CD4-positive, alpha-beta memory T cell (primary cell): Measurements from ENCODE around the gene SRD5A2. TPM values are rescaled to one million over a fixed set of nuclear protein-coding genes. Genes with fewer than 3 reads are reported as not detected.
A peak's percentile ranks its signal among the peaks of the same experiment; 100 is the strongest.

ENCODE experiments used
- CTCF ChIA-PET: fragments of 350-600 bp; sonication (Branson Sonifier 250); formaldehyde crosslinking; loops from one replicate; lab custom pipeline; 2021; ENCODE audit warnings: inconsistent platforms; ENCODE audit not compliant: partially characterized antibody; lab: Charles Lee
- POLR2A ChIA-PET: fragments of 350-600 bp; sonication (Branson Sonifier 250); formaldehyde crosslinking; loops from one replicate; lab custom pipeline; 2021; ENCODE audit not compliant: partially characterized antibody; lab: Charles Lee
- DNase-seq, 5 donors: peaks; one replicate each; pipeline versions ENCODE4 v3.0.0 to v3.0.0-alpha.2; 2020 to 2022; ENCODE audit warnings: mixed read lengths in 1 of 5
- H3K27ac ChIP-seq: one replicate; pipeline ENCODE4 v1.7.0; 2013; ENCODE audit warnings: low read depth, low read length
- H3K27me3 ChIP-seq: 2 replicates; pipeline ENCODE4 v1.7.0; 2013; ENCODE audit warnings: mild to moderate bottlenecking, low read length, moderate library complexity; ENCODE audit not compliant: insufficient read depth
- H3K36me3 ChIP-seq: 2 replicates; pipeline ENCODE4 v1.7.0; 2013; ENCODE audit warnings: mild to moderate bottlenecking, low read length, moderate library complexity; ENCODE audit not compliant: insufficient read depth
- H3K4me1 ChIP-seq: 2 replicates; pipeline ENCODE4 v1.7.0; 2013; ENCODE audit warnings: mild to moderate bottlenecking, low read length, moderate library complexity; ENCODE audit not compliant: insufficient read depth
- H3K4me3 ChIP-seq, 2 donors: one replicate each; pipeline ENCODE4 v1.7.0; 2013; ENCODE audit warnings: low read length in 2 of 2, mild to moderate bottlenecking in 1 of 2
- H3K9me3 ChIP-seq, 2 donors: one replicate each; pipeline ENCODE4 v1.7.0; 2013; ENCODE audit warnings: low read length in 2 of 2, control low read depth in 1 of 2; ENCODE audit not compliant: control insufficient read depth in 1 of 2
- H3K27ac Mint-ChIP-seq, 7 donors: one replicate each; pipeline ENCODE4 v1.8.0; 2020 to 2021; ENCODE audit warnings: mixed read lengths in 7 of 7, mild to moderate bottlenecking in 6 of 7, inconsistent platforms in 3 of 7, moderate library complexity in 3 of 7
- H3K27me3 Mint-ChIP-seq, 2 donors: one replicate each; pipeline ENCODE4 v1.8.0; 2020 to 2021; ENCODE audit warnings: mixed read lengths in 2 of 2
- H3K36me3 Mint-ChIP-seq, 2 donors: one replicate each; pipeline ENCODE4 v1.8.0; 2020 to 2021; ENCODE audit warnings: mixed read lengths in 2 of 2, inconsistent platforms in 1 of 2, mild to moderate bottlenecking in 1 of 2
- H3K4me1 Mint-ChIP-seq, 4 donors: one replicate each; pipeline ENCODE4 v1.8.0; 2020 to 2021; ENCODE audit warnings: mixed read lengths in 4 of 4, mild to moderate bottlenecking in 1 of 4
- H3K4me3 Mint-ChIP-seq, 8 donors: one replicate each; pipeline ENCODE4 v1.8.0; 2020 to 2021; ENCODE audit warnings: mixed read lengths in 8 of 8, mild to moderate bottlenecking in 7 of 8, moderate library complexity in 6 of 8, inconsistent platforms in 3 of 8
- H3K9me3 Mint-ChIP-seq, 8 donors: one replicate each; pipeline ENCODE4 v1.8.0; 2020 to 2021; ENCODE audit warnings: mixed read lengths in 8 of 8, mild to moderate bottlenecking in 5 of 8, inconsistent platforms in 3 of 8, moderate library complexity in 1 of 8
- intact Hi-C: fragments of 100-400 bp; cut with micrococcal nuclease; formaldehyde crosslinking; loops from one replicate; pipeline ENCODE4 v1.15.1; 2023
- polyA plus RNA-seq, 2 donors: library from polyadenylated mRNA; unstranded; fragments of 300-500 nt; fragmentation: Illumina TruSeq; gene quantifications; one replicate each; pipeline ENCODE4 v1.2.3, GENCODE V29; 2021
- total RNA-seq, 2 experiments: library from RNA; stranded (reverse); gene quantifications; one replicate each; pipeline ENCODE4 v1.2.3, GENCODE V29; 2021

SRD5A2 gene
- total and polyA plus RNA-seq, 4 experiments from 2014 or later = not detected

DNA sequence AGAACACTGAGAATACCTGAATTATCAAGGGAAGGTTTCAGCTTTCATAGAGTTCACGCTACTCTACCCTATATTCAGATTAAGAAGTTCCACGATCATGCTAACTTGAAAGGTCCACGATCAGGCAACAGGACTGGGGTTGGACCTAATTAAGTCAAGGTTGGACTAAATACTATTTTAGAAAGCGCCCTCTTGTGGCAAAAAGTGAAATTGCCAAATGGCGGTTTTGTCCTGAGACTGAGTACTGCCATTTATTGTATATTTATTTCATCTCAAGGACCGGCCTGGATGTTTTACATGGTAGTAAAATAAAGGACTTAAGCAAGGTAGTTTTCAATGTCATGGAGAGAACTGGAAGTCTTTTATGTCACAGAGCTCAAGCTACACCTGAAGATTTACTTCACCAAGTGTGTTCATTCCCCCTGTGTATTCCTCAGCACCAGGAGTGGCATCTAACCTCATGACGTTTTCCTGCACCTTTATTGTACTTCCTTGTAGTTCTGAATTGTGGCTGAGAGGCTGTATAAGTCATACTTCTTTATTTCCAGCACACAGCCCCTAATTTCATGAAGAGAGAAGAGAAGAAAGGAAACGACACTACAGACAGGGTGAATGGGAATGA is 56.8 kb downstream of the SRD5A2 start:
- DNase-seq = peak in 4 of 5 donors; percentile 26 to 46 (median 42)
- ChIA-PET CTCF (interaction anchor here (0.8 to 8.2 kb wide), 11 partner anchors 9 to 810 kb away, joined by 3 to 95 read pairs (median 6); partner anchors contain the start of gene XDH), POLR2A (interaction anchor here (0.8 kb wide), 1 partner anchor 812 kb away, joined by 3 read pairs; no protein-coding TSS in a partner anchor)
- no peaks in the 10 kb centered on the region for H3K9me3 Mint-ChIP-seq
- Histone ChIP-seq H3K4me3 (no peak overlapping the region), H3K27ac (no peak overlapping the region), H3K9me3 (no peaks in the 10 kb centered on the region), H3K36me3 (no peaks in the 10 kb centered on the region), H3K27me3 (no peaks in the 10 kb centered on the region), H3K4me1 (no peaks in the 10 kb centered on the region)
- peaks cover 7 to 18% of the 10 kb centered on the region in 2 donors for H3K27me3 Mint-ChIP-seq
- intact Hi-C loops = loop anchor here (5.0 to 10.0 kb wide), 2 partner anchors 313 to 1359 kb away; no protein-coding TSS in a partner anchor
- no peaks in the 10 kb centered on the region for H3K4me1 Mint-ChIP-seq
- H3K27ac Mint-ChIP-seq = no peak overlapping the region
- no peak overlapping the region for H3K4me3 Mint-ChIP-seq
- no peaks in the 10 kb centered on the region for H3K36me3 Mint-ChIP-seq

DNA sequence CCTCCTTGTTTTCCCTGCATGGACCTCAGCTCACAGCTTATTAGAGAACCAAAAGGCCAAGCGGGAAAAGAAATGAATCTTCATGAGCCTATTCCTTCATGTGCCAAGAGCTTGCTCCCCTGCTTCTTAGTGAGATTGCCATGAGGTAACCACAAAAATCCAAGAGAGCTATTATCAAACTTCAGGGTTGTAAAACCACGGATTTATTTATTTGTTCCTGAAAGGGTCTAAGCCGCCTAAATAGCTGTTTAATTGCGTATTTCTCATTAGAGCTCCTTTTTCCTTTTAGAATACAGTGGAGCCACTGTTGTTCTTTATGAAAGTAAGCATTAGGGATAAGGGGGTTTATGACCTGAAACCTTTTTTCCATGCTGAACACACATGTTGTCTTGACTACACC is 58.0 kb downstream of the SRD5A2 start:
- Histone ChIP-seq H3K27me3 (no peaks in the 10 kb centered on the region), H3K4me1 (no peaks in the 10 kb centered on the region), H3K9me3 (no peaks in the 10 kb centered on the region), H3K4me3 (no peak overlapping the region), H3K27ac (no peak overlapping the region), H3K36me3 (no peaks in the 10 kb centered on the region)
- H3K9me3 Mint-ChIP-seq = no peaks in the 10 kb centered on the region
- H3K27me3 Mint-ChIP-seq = peaks cover 7 to 18% of the 10 kb centered on the region in 2 donors
- DNase-seq = no peak
- H3K4me3 Mint-ChIP-seq = no peak overlapping the region
- CTCF ChIA-PET = interaction anchor here (0.7 to 8.2 kb wide), 13 partner anchors 9 to 812 kb away, joined by 3 to 95 read pairs (median 6); no protein-coding TSS in a partner anchor
- H3K27ac Mint-ChIP-seq = no peak overlapping the region
- intact Hi-C loops = loop anchor here (5.0 to 10.0 kb wide), 2 partner anchors 315 to 1358 kb away; no protein-coding TSS in a partner anchor
- no peaks in the 10 kb centered on the region for H3K36me3 Mint-ChIP-seq
- H3K4me1 Mint-ChIP-seq = no peaks in the 10 kb centered on the region
- POLR2A ChIA-PET = interaction anchor here (0.8 kb wide), 1 partner anchor 811 kb away, joined by 3 read pairs; no protein-coding TSS in a partner anchor

DNA sequence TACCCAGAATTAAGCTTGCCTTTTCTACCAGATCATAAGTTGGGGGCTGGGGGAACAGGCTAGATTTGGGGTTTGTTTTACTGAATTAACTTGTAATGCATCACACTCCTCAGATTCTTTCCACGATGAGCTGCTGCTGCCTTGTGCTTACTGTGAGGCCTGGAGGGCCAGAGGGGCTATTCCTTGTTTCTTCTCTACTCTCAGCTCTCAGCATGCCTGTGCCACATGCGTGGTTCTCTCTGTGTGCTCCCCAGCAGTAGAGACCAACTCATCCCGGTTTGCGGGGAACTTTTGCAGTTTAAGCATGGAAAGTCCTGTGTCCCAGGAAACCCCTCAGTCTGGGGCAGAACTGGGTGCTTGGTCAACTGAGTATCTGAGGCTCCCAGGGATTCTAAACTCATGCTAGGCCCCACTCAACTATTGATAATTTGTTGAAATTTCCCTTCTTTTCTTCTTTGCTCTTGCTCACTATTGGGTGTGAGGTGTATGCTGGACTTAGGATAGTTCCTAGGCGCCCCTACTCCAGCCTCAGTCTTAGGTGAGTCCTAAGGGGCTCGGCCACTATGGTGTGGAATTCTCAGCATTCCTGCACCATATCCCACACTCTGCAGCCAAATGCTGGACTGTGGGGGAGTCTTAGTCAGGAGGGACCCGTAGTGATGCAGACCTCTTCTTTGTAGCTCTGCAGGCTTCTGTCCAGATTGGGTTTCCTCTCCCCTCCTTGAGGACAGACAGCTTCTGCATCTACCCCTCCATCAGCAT is 63.1 kb downstream of the SRD5A2 start:
- Mint-ChIP-seq H3K27me3 (peaks cover 1 to 3% of the 10 kb centered on the region in 2 donors), H3K27ac (no peak overlapping the region), H3K4me3 (no peak overlapping the region), H3K9me3 (no peaks in the 10 kb centered on the region), H3K4me1 (no peaks in the 10 kb centered on the region), H3K36me3 (no peaks in the 10 kb centered on the region)
- Histone ChIP-seq H3K36me3 (no peaks in the 10 kb centered on the region), H3K4me3 (no peak overlapping the region), H3K9me3 (no peaks in the 10 kb centered on the region), H3K4me1 (no peaks in the 10 kb centered on the region), H3K27ac (no peak overlapping the region), H3K27me3 (no peaks in the 10 kb centered on the region)
- ChIA-PET CTCF (no interaction called here), POLR2A (no interaction called here)
- no peak for DNase-seq
- intact Hi-C loops = no loop called here

DNA sequence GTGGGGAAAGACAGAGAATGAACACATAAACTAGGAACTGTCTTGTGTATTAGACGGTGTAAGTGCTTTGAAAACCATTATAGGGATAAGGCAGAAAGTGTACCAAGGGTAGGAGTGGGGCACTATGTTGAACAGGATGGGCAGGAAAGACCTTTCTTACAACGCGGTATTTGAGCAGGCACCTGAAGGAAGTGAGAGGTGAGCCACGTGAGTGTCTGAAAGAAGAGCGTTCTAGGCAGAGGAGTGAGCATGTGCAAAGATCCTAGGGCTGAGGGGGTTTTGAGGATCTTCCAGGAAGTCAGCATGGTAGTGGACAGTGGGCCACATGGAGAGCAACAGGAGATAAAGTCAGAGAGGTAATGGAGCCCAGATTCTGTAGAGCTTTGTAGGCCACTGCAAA is 65.2 kb downstream of the SRD5A2 start:
- Mint-ChIP-seq H3K9me3 (no peaks in the 10 kb centered on the region), H3K27ac (no peak overlapping the region), H3K4me3 (no peak overlapping the region), H3K36me3 (no peaks in the 10 kb centered on the region), H3K4me1 (no peaks in the 10 kb centered on the region), H3K27me3 (peaks cover 0 to 1% of the 10 kb centered on the region in 2 donors)
- ChIA-PET CTCF (interaction anchor here (1.3 kb wide), 1 partner anchor 9 kb away, joined by 5 read pairs; no protein-coding TSS in a partner anchor), POLR2A (no interaction called here)
- Histone ChIP-seq H3K9me3 (no peaks in the 10 kb centered on the region), H3K4me3 (no peak overlapping the region), H3K27ac (no peak overlapping the region), H3K27me3 (no peaks in the 10 kb centered on the region), H3K4me1 (no peaks in the 10 kb centered on the region), H3K36me3 (no peaks in the 10 kb centered on the region)
- DNase-seq = no peak
- intact Hi-C loops = no loop called here

DNA sequence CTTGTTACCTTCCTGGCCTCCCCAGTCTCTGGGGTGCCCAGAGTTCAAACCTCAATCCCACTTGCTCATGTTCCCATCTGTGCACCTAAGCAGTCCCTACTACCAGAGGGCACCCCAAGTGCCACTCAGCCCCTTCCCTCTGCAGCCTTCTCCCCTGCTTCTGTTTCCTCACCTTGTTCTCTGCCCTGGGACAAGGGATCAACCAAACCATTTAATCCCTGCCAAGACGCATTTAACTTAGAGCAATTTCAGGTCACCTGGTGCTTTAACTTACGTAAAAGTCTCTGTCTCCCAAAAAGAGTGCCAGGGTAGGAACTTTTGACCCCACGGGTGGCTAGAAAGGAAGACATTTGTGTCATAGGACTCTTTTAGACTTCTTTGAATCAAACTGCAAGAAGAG is 67.2 kb downstream of the SRD5A2 start:
- no peak overlapping the region for H3K27ac Mint-ChIP-seq
- no peaks in the 10 kb centered on the region for H3K4me1 ChIP-seq
- intact Hi-C loops = no loop called here
- no peaks in the 10 kb centered on the region for H3K9me3 ChIP-seq
- H3K36me3 Mint-ChIP-seq = no peaks in the 10 kb centered on the region
- ChIA-PET POLR2A (no interaction called here), CTCF (interaction anchor here (1.3 kb wide), 1 partner anchor 9 kb away, joined by 4 read pairs; no protein-coding TSS in a partner anchor)
- no peaks in the 10 kb centered on the region for H3K9me3 Mint-ChIP-seq
- no peaks in the 10 kb centered on the region for H3K27me3 ChIP-seq
- H3K4me1 Mint-ChIP-seq = no peaks in the 10 kb centered on the region
- H3K27ac ChIP-seq = no peak overlapping the region
- no peak for DNase-seq
- no peaks in the 10 kb centered on the region for H3K36me3 ChIP-seq
- H3K4me3 Mint-ChIP-seq = no peak overlapping the region
- H3K4me3 ChIP-seq = no peak overlapping the region
- H3K27me3 Mint-ChIP-seq = peaks cover 0 to 1% of the 10 kb centered on the region in 2 donors

DNA sequence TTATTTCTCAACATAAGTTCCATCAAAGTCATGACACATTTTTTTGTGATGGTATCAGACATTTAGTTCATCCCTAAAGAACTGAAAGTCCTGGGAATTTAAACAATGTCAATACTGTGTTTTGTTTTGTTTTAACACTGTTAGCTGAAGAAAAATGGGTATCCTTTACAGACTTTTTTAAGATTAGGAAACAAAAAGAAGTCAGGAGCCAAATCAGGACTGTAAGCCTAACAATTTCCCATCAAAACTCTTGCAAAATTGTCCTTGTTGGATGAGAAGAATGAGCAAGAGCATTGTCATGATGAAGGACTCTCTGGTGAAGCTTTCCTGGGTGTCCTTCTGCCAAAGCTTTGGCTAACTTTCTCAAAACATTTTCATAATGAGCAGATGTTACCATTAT is 69.4 kb downstream of the SRD5A2 start:
- intact Hi-C loops = no loop called here
- Histone ChIP-seq H3K4me1 (no peaks in the 10 kb centered on the region), H3K36me3 (no peaks in the 10 kb centered on the region), H3K4me3 (no peak overlapping the region), H3K9me3 (no peaks in the 10 kb centered on the region), H3K27ac (no peak overlapping the region), H3K27me3 (no peaks in the 10 kb centered on the region)
- no peaks in the 10 kb centered on the region for H3K9me3 Mint-ChIP-seq
- ChIA-PET POLR2A (no interaction called here), CTCF (no interaction called here)
- H3K27me3 Mint-ChIP-seq = peaks cover 0 to 5% of the 10 kb centered on the region in 2 donors
- no peak overlapping the region for H3K27ac Mint-ChIP-seq
- H3K4me3 Mint-ChIP-seq = no peak overlapping the region
- no peak for DNase-seq
- H3K4me1 Mint-ChIP-seq = no peaks in the 10 kb centered on the region
- H3K36me3 Mint-ChIP-seq = no peaks in the 10 kb centered on the region

DNA sequence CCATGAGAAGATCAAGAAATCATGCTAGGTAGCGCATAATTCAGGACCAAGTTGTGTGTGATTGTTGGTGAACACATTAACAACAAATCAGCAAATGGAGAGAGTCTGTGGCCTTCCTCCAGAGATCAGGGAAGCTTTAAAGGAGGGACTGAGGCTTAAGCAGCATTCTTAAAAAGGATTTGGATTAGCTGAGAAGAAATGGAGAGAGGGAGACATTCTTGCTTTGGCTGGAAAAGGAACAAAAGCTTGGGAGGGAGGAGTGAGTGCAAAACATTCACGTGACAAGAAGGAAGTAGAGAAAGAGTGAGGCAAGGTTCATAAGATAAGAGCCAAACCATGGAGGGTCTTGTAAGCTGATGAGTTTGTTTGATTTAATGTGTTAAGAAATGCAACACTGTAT is 75.6 kb downstream of the SRD5A2 start:
- intact Hi-C loops = no loop called here

More for the DNA sequence above, 75.6 kb downstream of the SRD5A2 start:
- no peak overlapping the region for H3K4me3 Mint-ChIP-seq
- Histone ChIP-seq H3K27me3 (no peaks in the 10 kb centered on the region), H3K9me3 (no peaks in the 10 kb centered on the region), H3K4me1 (no peaks in the 10 kb centered on the region), H3K4me3 (no peak overlapping the region), H3K27ac (no peak overlapping the region), H3K36me3 (no peaks in the 10 kb centered on the region)
- H3K36me3 Mint-ChIP-seq = no peaks in the 10 kb centered on the region
- peaks cover 0 to 2% (median 0%) of the 10 kb centered on the region in 8 donors for H3K9me3 Mint-ChIP-seq
- H3K4me1 Mint-ChIP-seq = no peaks in the 10 kb centered on the region
- ChIA-PET CTCF (interaction anchor here (2.8 kb wide), 1 partner anchor 18 kb away, joined by 8 read pairs; no protein-coding TSS in a partner anchor), POLR2A (no interaction called here)
- H3K27ac Mint-ChIP-seq = no peak overlapping the region
- peaks cover 3 to 9% of the 10 kb centered on the region in 2 donors for H3K27me3 Mint-ChIP-seq
- DNase-seq = no peak
